GM19468 (cell line): ENCODE results near the gene FBXW4.

Experiments used
- ATAC-seq: cut with Tn5 transposase; IDR thresholded peaks from one replicate; pipeline ENCODE4 v1.9.1; 2021; ENCODE audit warnings: mild to moderate bottlenecking, moderate library complexity, moderate number of reproducible peaks; ENCODE audit not compliant: unreplicated experiment; ENCODE audit errors: extremely low read depth

Gene FBXW4

DNA sequence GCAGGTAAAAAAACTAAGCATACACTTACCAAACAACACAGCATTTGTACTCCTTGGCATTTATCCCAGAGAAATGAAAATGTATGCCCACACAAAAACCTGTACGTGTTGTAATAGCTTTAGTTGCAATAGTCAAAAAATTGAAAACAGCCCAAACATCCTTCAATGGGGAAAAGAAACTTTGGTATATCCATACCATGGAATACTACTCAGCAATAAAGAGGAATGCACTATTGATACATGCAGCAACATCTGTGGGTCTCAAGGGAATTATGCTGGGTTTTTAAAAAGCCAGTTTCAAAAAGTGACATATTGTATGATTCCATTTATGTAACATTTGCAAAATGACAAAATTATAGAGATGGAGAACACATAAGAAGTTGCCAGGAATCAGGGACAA is 71.4 kb downstream of the FBXW4 start:
- no peak for ATAC-seq

GRCh38 chr10:101619983-101620382 is 75.0 kb downstream of the FBXW4 start:
- ATAC-seq, result no peak

- no peak for ATAC-seq
These were observed 76.1 kb downstream of the FBXW4 start for GRCh38 chr10:101618871-101619270.

DNA sequence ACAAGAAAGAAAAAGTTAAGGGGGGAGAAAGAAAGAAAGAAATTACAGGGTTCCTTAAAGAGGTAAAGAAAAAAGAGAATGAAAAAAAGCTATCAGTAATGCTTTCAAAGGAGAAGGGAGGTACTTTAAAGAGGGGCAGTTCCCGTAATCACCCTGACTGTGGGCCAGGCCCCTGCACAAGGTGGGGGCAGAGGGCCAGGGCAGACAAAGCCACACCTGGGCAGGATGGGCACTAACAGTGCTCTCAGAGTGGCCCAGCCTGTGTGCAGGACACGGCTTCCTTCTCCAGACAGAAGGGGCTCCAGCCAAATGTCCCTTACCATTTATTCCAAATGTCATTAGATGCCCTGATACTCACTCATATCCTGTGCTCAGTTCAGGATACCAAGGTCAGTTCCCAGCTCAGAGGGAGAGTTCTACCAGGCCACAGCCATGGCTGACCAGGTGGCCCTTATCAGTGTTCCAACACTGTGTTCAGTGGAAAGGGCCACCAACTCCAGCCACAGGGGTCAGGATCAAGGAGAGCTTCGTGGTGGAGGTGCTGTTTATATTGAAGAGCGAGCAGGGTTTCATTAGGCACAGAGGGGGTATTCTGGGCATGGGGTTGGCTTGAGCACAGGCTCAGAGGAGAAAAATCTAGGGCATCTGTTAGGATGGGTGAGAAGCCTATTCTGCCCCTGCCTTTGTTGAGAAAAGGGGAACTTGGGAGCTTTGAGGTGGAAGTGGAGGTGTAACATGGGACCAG is 77.0 kb downstream of the FBXW4 start:
- no peak for ATAC-seq

- no peak for ATAC-seq
These were observed 77.7 kb downstream of the FBXW4 start for GRCh38 chr10:101617102-101617823.

- ATAC-seq, result no peak
These were observed 78.4 kb downstream of the FBXW4 start for GRCh38 chr10:101616415-101617101.

DNA sequence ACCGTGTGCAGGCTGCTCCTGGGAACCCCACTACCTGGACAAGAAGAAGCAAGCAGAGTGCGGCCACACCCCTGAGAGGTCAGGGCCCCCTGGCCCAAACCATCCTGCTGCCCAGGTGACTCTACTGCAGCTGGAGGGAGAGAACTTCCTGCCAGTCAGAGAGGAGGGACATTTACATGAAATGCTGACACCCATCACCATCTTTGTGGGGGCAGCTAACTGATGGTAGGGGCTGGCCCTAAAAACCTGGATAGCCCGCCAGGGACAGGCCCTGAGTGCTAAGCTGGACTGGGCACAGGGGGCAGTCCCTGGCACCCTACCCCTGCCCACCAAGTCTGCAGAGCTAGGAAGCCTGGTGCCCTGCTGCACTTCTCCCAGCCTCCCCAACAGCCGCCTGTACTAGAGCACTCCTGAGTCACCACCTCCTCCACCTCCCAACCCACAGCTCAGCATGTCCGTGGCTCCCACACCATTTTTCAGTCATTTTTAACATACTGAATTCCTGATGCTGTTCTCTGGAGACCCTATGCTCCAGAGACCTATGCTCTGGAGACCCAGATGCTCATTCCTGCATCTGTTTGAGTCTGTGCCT is 79.3 kb downstream of the FBXW4 start:
- no peak for ATAC-seq

- no peak for ATAC-seq
These were observed 80.1 kb downstream of the FBXW4 start for GRCh38 chr10:101614663-101615524.

GRCh38 chr10:101613646-101614045 is 81.3 kb downstream of the FBXW4 start:
- no peak for ATAC-seq

- no peak for ATAC-seq
These were observed 82.1 kb downstream of the FBXW4 start for GRCh38 chr10:101612872-101613271.

- no peak for ATAC-seq
These were observed 82.9 kb downstream of the FBXW4 start for GRCh38 chr10:101612086-101612485.

DNA sequence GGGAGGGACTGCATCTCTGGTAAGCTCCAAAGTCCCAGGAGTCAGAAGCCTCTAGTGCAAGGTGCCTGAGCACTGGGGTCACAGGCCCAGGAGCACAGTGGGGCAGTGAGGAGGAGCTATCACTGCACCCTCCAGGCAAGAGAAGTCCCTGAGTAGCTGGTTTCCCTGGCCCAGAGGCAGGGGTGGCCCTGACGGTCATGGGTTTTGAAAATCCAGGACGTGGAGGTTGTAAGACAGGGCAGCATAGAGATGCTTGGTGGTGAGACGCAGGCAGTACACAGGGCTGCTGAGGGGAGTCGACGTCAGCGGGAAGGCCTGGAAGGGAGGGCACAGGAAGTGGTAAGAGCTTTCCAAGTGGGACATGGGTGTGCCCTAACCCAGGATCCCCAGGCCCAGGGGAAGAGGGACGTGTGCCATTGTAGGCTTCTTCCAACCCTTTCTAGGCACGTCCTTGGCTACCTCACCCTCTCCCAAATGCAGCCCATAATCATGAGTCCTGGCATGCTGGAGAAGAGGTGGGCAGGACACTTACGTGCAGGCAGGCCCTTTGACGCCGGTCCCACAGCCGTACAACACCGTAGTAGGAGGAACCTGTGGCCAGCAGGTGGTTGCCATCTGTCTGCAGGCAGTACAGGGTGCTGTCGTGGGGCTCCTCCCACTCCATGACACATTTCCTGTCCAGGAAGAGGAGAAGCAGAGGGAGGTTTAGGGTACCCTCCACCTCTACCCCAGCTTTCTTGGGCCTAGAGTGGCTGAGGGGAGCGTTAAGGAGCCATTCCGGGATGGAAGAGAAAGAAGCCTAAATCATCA is 83.7 kb downstream of the FBXW4 start:
- no peak for ATAC-seq

- no peak for ATAC-seq
These were observed 85.5 kb downstream of the FBXW4 start for GRCh38 chr10:101609481-101609880.

GRCh38 chr10:101607124-101607523 is 87.8 kb downstream of the FBXW4 start:
- ATAC-seq, result no peak

DNA sequence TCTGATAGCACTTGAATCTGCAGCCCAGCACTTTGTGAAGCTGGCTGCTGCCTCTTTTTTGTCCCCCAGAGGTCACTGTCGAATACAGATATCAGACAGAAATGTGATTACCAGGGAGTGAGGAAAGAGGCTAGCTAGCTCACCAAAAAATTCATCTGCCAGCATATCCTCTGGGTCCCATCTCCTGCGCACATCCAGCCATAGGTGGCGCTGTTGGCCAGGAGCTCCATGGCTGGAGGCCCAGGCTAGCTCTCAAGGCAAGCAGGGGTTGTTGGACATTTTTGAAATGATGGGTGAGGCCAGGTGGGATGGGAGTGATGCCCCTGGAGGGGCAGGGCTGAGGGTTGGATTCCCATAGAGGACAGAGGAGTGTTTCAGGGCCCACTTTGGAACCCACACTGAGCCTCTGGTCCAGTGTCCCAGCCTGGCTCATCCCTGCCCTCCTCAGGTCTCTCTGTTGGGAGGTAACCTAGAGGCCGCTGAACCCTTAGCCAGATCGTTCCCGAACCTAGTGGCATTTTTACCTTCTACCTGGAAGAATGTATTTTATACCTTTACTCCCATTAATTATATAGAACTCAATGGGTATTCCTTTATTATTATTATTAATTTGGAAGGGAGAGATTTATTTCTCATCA is 92.1 kb downstream of the FBXW4 start:
- peak; percentile 23 for ATAC-seq

GRCh38 chr10:101601541-101601940 is 93.4 kb downstream of the FBXW4 start:
- ATAC-seq, result no peak

DNA sequence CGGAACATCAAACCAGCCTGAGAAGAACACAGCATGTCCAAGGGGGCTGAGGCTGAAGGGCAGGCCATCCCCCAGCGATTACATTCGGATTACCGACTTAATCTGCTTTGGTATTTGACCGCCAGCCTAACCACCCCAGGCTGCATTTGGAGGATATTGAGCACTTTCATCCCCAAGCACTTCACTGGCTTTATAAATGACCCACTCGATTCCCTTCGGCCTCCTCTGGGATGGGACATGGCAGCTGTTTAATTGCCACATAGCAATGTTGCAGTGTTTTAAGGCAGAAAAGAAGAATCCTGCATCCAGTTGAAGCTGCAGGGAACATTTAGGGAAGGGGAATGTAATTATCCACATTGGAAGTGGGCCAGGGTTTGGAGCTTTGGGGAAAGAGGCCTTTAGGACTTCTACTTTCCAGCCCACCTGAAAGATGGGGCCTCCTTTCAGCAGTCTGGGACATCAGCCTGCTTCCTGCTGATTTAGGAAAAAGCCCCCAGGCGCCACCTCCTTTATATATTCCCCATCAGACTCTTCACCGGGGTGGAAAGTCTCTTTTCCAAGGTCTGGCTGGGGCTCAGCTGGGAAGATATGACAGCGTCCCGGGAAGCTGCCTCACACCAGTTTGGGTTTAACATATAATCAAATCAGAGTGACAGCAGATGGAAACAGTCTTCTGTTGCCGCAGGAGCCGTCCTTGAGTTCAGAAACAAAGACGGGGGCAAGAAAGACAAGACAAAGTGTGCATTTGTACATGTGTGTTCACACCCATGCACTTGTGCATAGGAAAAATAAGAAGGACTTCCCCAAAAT is 97.7 kb downstream of the FBXW4 start:
- ATAC-seq, result no peak
